HG03378 (cell line): ENCODE data around the gene RRP7A.
"Not testable (repeated sequence)": the region's sequence is repeated elsewhere in the genome, so short reads cannot be mapped to it uniquely, and the experiment has no call there.

Experiments used
- ATAC-seq: cut with Tn5 transposase; IDR thresholded peaks from one replicate; pipeline ENCODE4 v1.9.1; 2021; ENCODE audit warnings: mild to moderate bottlenecking, moderate library complexity; ENCODE audit not compliant: unreplicated experiment

Gene RRP7A

DNA sequence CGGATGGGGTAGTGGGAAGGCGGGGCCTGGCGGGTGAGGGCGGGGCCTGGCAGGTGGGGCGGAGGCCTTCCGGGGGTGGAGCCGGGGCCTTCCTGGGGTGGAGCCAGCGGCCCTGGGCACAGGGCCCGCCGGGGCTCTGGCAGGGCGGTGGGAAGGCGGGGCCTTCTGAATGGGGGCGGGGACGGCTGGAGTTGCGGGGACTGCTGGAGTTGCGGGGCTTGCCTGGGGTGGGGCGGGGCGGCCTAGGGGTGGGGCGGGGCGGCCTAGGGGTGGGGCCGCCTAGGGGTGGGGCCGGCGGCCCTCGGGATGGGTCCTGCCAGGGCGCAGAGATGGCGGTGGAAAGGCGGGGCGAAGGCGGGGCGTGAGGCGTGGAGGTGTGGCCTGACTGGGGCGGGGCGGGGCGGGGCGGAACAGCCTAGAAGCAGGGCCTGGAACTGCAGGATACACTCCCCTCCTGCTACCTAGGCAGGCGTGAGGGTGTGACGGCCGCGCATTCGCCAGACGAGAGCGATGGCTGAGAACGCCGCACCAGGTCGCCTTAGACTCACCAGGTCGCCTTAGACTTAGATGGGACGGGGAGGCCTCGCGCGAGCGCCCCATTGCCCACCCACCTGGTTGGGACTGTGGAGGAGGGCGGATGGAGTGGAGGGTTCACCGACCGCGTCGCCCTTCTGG, 19.3 kb downstream of the RRP7A start:
- no peak for ATAC-seq

GRCh38 chr22:42499773-42500160, 19.8 kb downstream of the RRP7A start:
- not testable (repeated sequence) for ATAC-seq

- ATAC-seq = not testable (repeated sequence)
Observed at GRCh38 chr22:42495533-42496141, 24.0 kb downstream of the RRP7A start.

- no peak for ATAC-seq
Observed at GRCh38 chr22:42493393-42493792, 26.2 kb downstream of the RRP7A start.

DNA sequence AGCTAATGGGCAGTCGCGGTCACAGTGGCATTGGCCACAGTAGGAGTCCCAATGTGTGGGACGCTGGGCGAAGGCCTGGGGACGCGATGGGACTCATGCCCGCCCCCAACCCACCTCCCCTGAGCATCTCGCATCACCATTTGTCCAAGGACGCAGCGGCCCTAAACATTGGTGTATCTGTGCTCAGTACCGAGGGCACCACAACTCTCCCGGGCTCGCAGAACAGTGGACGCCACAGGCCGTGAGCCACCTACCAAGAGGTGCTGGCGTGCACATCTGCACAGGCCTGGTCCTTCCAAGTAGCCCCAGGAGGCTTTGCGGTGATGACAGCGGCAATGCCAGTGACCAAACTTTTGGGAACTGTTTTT, 27.3 kb downstream of the RRP7A start:
- no peak for ATAC-seq

DNA sequence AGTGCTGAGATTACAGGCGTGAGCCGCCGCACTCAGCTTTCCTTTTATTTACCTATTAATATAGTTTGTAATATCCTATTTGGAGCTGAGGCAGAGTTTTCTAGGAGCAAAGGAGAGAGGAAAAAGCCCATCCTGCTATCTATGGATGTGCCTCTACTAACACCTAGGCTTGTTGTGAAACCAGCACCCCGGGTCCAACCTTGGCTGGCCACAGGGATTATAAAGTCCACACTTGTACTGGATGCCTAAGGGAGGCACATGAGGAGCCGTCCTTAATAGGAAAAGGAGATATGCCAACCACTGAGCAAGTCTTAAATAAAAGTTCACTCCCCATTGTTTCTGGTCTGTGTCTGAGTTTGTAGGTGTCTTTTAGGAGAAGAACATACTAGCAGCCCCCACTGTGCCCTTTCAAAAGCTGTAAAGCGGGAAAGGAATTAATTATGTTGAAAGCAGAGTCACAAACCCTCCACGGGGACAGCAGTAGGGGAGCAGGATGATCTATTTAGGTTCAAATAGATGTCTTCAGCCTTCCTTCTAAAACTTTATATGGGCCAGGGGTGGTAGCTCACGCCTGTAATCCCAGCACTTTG, 29.3 kb downstream of the RRP7A start:
- no peak for ATAC-seq

DNA sequence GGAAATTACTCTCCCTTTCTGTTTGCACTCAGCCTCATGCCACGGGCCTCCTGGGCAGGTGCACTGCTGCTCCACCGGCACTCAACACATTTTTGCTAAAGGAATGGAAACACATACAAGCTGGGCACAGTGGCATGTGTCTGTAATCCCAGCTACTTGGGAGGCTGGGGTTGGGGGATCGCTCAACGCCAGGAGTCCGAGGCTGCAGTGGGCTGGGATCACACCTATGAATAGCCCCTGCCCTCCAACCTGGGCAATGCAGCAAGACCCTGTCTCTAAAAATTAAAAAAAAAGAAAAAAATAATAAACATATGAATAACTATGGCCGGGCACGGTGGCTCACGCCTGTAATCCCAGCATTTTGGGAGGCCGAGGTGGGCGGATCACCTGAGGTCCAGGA, 30.6 kb downstream of the RRP7A start:
- no peak for ATAC-seq

DNA sequence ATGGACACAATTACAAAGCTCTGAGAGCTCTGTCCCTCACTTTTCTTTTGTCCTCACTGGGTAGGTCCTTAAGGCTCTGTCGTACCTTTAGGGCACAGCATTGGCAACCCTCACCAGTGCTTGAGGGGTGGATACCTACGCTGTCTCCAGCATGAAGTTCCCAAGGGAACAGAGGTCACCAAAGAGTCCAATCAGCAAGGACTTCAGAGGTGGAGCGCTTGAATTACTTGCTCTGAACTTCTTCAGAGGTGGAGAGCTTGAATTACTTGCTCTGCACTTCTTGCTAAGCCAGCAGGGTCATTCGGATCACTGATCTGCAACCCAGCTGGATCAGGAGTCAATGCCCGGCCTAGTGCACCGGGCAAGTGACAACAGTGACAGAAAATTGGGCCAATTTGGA, 35.1 kb downstream of the RRP7A start:
- ATAC-seq = no peak

DNA sequence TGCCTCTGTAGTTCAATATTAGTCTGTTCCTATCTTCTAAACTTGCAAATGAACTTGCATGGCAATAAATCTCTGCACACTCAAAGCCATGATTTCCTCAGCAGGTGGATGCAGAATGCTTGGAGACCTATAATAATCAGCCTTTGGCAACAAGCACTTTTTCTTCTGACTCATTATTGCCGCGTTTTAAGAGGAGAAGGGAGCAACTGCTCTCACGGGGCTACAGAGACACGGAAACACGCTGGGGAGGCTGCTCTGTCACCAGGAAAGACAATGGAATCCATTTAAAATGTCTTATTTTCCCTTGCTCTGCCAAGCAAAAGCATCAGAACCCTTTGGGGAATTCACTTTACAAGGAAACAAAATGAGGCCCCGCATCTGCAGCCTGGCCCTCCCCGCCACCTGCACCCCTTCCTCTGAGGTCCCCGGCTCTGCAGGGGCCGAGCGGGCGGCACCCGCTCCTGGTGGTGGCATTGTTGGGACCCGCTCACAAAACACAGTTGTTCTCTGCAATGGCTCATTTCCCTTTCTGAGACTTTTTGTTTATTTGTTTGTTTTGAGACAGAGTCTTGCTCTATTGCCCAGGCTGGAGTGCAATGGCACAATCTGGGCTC, 35.9 kb downstream of the RRP7A start:
- ATAC-seq = not testable (repeated sequence)

DNA sequence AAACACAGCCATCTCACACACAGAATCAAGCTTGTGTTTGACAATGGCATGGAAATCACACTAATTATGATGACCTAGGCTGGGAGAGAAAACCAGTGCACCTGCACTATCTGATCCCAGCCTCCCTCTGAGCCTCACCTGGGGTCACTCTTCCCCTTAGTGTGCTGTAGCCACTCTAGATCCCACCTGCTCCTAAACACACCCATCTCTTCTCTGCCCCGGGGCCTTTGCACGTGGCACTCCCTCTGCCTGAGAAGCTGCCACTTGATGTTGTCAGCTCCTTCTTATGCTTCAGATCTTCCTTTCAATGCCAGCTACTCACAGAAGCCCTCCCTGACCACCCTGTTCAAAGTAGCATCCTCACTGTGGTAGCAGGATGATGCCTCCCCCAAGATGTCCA, 44.5 kb downstream of the RRP7A start:
- ATAC-seq = no peak

DNA sequence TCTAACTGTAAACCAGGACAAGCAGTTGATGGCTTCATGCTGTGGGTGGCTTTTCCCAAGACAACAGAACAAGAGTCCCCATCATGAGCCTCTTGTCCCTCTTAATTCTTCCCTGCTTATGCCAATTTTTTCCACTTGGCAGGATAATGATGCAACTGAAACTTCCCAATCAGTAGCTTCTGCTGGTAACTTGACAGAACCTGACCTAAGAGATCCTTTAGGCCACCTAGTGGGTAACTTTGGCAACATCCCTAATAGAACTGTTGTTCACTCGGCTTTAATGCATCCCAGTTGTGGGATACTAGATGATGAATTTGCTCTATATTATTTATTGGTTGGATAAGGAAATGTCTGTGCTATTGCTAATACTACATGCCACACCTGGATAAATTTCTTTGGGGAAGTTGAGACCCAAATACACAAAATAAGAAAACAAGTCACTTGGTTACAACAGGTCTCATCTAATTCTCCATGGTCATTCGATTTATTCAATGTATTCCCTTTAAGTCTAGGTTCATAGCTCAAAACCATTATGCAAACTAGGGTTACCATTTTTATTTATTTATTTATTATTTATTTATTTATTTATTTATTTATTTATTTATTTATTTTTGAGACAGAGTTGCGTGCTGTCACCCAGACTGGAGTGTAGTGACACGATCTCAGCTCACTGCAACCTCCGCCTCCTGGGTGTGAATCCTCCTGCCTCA, 46.0 kb downstream of the RRP7A start:
- ATAC-seq = no peak

DNA sequence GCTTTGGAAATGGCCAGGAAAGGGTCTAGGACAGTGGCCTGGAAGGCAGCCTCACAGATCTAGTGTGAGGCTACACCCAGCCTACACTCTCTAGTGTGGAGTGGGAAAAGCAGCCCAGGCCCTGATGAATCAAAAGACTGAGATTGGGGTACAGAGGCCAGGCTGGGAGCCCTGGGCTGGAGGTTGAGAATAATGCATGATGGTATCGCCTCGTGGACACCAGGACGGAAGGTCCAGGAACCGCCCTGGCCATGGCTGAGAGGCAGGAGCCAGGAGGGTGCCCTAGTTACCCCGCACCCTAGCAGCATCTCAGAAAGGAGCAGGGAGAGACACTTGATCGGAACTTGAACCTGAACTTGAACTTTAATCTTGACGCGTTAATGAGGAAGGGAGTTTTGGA, 46.9 kb downstream of the RRP7A start:
- ATAC-seq = no peak

GRCh38 chr22:42471441-42471840, 48.2 kb downstream of the RRP7A start:
- no peak for ATAC-seq

DNA sequence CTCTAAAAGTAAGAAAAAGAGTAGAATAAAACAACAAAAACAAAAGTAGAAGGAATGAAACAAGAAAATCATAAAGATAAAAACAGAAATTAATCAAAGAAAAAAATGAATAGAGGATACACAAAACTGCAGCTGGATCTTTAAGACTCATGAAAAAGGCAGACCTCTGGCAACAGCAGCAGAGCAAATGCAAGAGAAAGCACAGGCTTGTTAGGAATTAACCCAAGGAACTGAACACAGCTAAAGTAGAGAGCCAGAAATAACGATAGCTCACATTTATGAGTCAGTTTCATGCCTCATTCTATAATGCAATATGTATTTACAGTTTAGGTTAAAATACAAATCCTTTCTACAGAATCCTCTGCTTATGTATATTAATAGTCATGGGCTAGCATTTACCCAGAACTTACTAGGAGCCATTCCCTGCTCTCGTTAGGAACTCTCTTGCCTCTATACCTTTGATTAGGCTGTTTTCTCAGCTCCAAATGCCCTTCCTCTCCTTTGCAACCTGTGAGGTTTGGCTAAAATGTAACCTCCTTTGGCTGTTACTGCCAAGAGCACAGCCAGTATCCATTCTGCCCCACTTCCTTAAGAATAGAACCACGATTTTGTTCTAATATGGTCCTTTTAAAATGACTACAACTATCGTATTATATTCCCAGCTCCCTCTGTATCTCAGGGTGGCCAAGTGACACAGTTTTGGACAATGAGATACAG, 49.1 kb downstream of the RRP7A start:
- no peak for ATAC-seq

DNA sequence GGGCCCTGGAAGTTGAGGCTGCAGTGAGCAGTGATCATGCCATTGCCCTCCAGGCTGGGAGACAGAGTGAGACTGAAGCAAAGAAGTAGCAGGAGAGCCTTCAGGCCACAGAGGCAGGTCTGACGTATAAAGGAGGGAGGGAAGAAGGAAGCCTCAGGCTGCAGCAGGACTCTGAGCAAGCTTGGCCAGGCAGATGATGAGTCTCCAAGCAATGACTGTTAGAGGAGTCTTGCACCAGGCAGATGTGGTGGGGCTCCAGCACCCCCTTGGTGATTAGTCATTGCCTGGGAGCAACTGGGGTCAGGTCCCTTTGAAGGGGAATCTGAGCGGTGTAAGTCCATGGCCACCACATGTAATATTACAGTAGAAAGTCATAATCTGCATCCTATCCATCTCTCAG, 50.8 kb downstream of the RRP7A start:
- no peak for ATAC-seq

DNA sequence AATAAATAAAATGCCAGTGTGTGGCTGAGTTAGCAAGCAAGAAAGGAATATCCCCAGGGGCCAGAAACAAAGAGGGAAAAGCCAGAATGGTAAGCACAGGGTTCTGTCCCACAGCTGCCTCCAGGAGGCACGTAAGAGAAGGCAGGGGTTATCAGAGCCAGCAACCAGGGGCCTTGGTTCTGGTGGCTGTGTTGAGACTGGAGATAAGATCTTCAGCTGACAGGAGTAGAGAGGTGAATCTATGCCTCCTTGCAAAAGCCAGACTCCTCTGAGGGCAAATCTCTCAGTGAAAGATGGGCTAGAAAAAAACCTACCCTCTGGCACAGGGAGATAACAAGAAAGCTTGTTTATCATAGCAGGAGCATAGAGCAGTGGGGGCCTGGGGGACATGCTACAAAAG, 57.6 kb downstream of the RRP7A start:
- no peak for ATAC-seq

DNA sequence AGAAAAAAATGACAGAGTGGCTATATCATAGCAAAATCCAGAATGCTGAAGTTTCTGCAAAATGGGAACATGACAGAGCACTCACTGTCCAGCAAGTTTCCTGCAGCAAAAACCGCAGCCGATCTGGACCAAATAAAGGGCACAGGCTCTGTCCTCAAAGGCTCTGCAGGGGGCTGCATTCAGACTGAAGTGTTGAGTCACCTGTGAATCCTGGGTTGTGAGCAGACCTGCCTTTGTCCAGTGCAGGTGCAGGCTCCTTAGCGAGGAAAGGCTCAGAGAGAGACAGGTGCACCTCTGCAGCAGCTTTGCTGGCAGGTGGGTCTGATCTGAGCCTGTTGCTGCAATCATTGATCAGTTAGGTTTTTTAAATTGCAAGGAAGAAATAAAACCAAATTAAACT, 58.1 kb downstream of the RRP7A start:
- no peak for ATAC-seq
